AG04449 (cell line): ENCODE results near the gene SLC25A22.

Experiments
- CTCF ChIA-PET: fragments of 350-600 bp; formaldehyde crosslinking; extraction: SDS; loops from one replicate; lab custom pipeline; 2021; ENCODE audit warnings: antibody characterized with exemption; lab: Yijun Ruan, JAX
- POLR2A ChIA-PET: fragments of 400-600, 350-600 bp; formaldehyde crosslinking; extraction: SDS; loops from one replicate; lab custom pipeline; 2020; ENCODE audit warnings: antibody characterized with exemption, inconsistent platforms; lab: Yijun Ruan, JAX
- DNase-seq: peaks from one replicate; pipeline ENCODE4 v3.0.0-alpha.2; 2010; ENCODE audit warnings: low read depth, low spot score
- H3K4me3 ChIP-seq: 2 replicates; pipeline ENCODE4 v1.5.1; 2011; ENCODE audit warnings: low read depth, mild to moderate bottlenecking, control low read depth, low read length
- CTCF ChIP-seq: IDR thresholded peaks from one replicate; pipeline ENCODE4 v1.5.1; 2011; ENCODE audit warnings: mild to moderate bottlenecking, moderate library complexity, low read length, control low read depth, inconsistent platforms; ENCODE audit not compliant: insufficient read depth; ENCODE audit errors: missing control alignments

SLC25A22 gene

GRCh38 chr11:815675-816432 is 17.8 kb upstream of the SLC25A22 start:
- no peak for TF ChIP-seq CTCF
- H3K4me3 ChIP-seq = no peak overlapping the region
- POLR2A ChIA-PET = interaction anchor here (1.7 kb wide), 1 partner anchor 27 kb away, joined by 5 read pairs; the partner anchor contains the start of gene TSPAN4
- CTCF ChIA-PET = interaction anchor here (1.5 to 1.7 kb wide), 2 partner anchors 12 to 19 kb away, joined by 4 read pairs; partner anchors contain the start of gene CRACR2B
- no peak for DNase-seq

GRCh38 chr11:813456-814096 is 15.5 kb upstream of the SLC25A22 start:
- POLR2A ChIA-PET = no interaction called here
- CTCF ChIA-PET = no interaction called here
- no peak for DNase-seq
- H3K4me3 ChIP-seq = no peak overlapping the region
- no peak for TF ChIP-seq CTCF

DNA sequence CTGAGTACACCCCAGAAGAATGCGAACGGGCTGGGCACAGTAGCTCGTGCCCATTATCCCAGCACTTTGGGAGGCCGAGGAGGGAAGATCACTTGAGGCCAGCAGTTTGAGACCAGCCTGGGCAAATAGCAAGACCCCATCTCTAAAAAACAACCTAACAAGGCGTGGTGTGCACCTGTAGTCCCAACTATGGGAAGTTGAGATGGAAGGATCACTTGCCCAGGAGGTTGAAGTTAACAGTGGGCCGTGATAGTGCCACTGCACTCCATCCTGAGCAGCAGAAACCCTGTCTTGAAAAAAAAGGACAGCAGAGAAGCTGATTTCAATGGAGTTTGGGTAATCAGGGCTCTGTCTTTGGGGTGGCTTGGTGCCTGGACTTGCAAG is 15.0 kb upstream of the SLC25A22 start:
- CTCF ChIA-PET = no interaction called here
- DNase-seq = no peak
- H3K4me3 ChIP-seq = no peak overlapping the region
- no peak for TF ChIP-seq CTCF
- POLR2A ChIA-PET = no interaction called here

DNA sequence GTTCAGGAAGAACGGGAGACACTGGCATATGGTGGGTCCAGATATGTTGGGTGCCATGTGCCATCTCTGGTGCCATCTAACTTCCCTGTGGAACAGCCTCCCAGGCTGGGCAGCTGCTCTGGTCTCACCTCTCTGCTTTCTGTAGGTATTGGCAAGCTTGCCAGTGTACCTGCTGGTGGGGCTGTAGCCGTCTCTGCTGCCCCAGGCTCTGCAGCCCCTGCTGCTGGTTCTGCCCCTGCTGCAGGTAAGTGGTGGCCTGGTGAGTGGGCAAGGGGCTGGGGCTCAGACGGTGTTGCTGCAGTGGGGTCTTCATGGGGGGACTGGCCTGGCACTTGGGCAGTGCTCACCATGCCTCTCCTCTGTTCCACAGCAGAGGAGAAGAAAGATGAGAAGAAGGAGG is 14.3 kb upstream of the SLC25A22 start:
- H3K4me3 ChIP-seq = no peak overlapping the region
- no peak for DNase-seq
- ChIA-PET CTCF (interaction anchor here (0.9 kb wide), 1 partner anchor 15 kb away, joined by 3 read pairs; no protein-coding TSS in a partner anchor), POLR2A (interaction anchor here (1.1 kb wide), 1 partner anchor 18 kb away, joined by 3 read pairs; no protein-coding TSS in a partner anchor)
- TF ChIP-seq CTCF = no peak

GRCh38 chr11:811446-812245 is 13.6 kb upstream of the SLC25A22 start:
- ChIA-PET POLR2A (interaction anchor here (0.6 to 1.9 kb wide), 3 partner anchors 8 to 108 kb away, joined by 3 to 10 read pairs (median 4); partner anchors contain the start of gene PNPLA2), CTCF (interaction anchor here (0.7 to 0.9 kb wide), 2 partner anchors 14 to 27 kb away, joined by 3 read pairs; no protein-coding TSS in a partner anchor)
- no peak for TF ChIP-seq CTCF
- DNase-seq = no peak
- peak overlapping the region; percentile 89 for H3K4me3 ChIP-seq
